Hepatocyte (in vitro differentiated cells): Measurements from ENCODE around the gene CCDC85C.

Experiments used
- CTCF ChIP-seq: fragments of 200-600 bp; sonication (generic); IDR thresholded peaks from 2 replicates; pipeline ENCODE4 v1.5.1; 2016; ENCODE audit warnings: antibody characterized with exemption, mild to moderate bottlenecking; ENCODE audit not compliant: poor library complexity
- EZH2 ChIP-seq: fragments of 200-600 bp; sonication (generic); IDR thresholded peaks from 2 replicates; pipeline ENCODE4 v1.6.1; 2016; ENCODE audit warnings: antibody characterized with exemption, mild to moderate bottlenecking, borderline replicate concordance

- no peak for TF ChIP-seq CTCF
- TF ChIP-seq EZH2: no peak
Observed at GRCh38 chr14:99602054-99602787, 1.8 kb downstream of the CCDC85C start.
